Breast epithelium (tissue), 3 donors: ENCODE results near the gene ELOVL6.

Source experiments
- CTCF ChIP-seq, 3 donors: fragments of 450-650 bp; IDR thresholded peaks; one replicate each; pipeline ENCODE4 v1.5.1; 2016 to 2017; ENCODE audit warnings: antibody characterized with exemption in 3 of 3, mild to moderate bottlenecking in 3 of 3, moderate library complexity in 3 of 3
- POLR2AphosphoS5 ChIP-seq, 3 donors: sonication (generic); formaldehyde crosslinking; IDR thresholded peaks; one replicate each; pipeline ENCODE4 v1.6.1; 2017; ENCODE audit warnings: antibody characterized with exemption in 3 of 3

- TF ChIP-seq CTCF (IDR thresholded peaks at IDR 0.05): no peak
- TF ChIP-seq POLR2AphosphoS5 (IDR thresholded peaks at IDR 0.05): no peak
Observed at GRCh38 chr4:110004556-110004955, 193.9 kb downstream of the ELOVL6 start.
